Myocyte (in vitro differentiated cells): Measurements from ENCODE around the gene TANGO2. TPM values are rescaled to one million over a fixed set of nuclear protein-coding genes. Genes with fewer than 3 reads are reported as not detected.
A peak's percentile ranks its signal among the peaks of the same experiment; 100 is the strongest.

Source experiments
- DNase-seq: peaks from one replicate; pipeline ENCODE4 v3.0.0-alpha.2; 2012; ENCODE audit warnings: low read depth
- polyA plus RNA-seq: library from polyadenylated mRNA; unstranded; fragments of >200 nt; gene quantifications from one replicate; pipeline ENCODE4 v1.2.1, GENCODE V29; 2012; ENCODE audit warnings: missing spikeins
- total RNA-seq: library from RNA; depleted of rRNA; stranded (reverse); fragments of >200 nt; gene quantifications from 2 replicates; pipeline ENCODE4 v1.2.3, GENCODE V29; 2014

Gene TANGO2, protein sequence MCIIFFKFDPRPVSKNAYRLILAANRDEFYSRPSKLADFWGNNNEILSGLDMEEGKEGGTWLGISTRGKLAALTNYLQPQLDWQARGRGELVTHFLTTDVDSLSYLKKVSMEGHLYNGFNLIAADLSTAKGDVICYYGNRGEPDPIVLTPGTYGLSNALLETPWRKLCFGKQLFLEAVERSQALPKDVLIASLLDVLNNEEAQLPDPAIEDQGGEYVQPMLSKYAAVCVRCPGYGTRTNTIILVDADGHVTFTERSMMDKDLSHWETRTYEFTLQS
- total RNA-seq: 39.0 and 43.4 TPM in 2 replicates
- 51.4 TPM for polyA plus RNA-seq

DNA sequence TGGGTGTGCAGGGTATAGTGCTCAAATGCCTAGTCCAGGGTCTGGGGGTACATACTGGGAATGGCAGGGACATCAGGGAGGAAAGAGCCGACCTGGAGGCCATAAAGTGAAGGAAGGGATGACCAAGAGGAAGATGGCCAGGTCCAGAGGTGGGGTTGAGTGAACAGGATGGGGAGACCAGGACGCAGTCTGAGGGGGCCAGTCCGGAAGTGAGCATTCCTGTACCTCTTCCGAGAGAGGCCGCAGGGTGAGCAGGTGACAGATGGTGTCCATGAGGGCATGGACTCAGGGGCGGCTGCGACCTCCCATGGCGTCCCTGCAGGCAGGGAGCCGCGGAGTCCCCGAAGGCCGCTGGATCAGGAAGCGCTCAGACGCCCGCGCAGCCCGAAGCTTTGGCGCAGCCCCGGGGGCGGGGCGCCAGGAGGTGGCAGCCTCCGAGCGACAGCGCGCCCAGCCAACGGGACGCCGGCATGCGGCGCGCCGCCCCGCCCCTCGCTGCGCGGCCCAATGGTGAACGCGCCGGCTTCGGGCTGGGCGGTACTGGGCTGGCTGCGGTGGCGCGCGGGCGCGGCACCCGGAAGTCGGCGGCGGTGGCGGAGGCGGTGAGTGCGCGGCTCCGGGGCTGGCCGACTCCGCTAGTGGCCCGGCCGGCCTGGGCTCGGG is at the start of gene TANGO2:
Gene TANGO2 (plus strand): TSS at position 578 of the 663 bp plus-strand sequence. CDS start 15,689 bp downstream, outside the sequence.
- DNase-seq: peak; percentile 89

GRCh38 chr22:19971276-19972124 is 49.4 kb upstream of the TANGO2 start:
- DNase-seq: no peak

GRCh38 chr22:19972251-19972650 is 48.7 kb upstream of the TANGO2 start:
- DNase-seq: no peak

DNA sequence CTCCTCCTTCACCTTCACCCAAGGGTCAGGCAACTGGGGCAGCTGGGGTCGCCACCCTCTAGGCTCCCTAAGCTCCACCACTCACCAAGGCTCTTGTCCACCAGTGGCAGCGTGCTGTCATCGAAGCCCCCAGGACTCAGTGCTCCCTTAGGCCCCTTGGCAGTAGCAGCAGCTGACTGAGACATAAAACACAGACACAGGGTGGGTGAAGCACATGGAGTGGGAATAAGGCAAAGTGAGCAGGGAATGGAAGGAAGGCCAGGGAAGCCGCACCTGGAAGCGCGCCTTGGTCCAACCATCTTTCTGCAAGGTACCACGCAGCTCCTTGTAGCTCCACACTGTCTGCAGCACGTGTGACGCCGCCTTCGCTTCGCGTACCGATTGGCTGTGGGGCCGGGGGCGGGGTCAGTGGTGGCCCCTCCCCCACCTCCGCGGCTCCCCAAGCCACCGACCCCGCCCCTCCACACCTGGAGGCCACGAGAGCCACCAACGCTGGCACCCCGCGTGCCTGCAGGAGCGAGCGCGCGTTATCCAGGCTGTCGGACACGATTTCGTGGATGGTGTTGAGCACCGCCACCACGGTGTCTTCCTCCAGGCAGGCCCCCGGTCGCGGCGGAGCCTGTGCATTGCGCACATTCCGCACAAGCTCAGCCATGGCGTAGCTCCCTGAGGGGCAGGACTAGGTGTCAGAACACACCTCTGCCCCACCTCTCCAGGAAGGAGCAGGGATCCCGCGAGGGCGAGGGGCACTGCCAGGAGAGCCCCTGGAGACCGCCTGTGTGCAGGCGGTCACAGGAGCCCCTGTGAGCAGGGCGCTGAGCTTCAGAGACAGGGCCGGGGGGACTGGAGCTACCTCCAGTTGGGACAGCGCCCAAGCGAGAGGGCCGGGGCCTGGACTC is 48.0 kb upstream of the TANGO2 start:
- no peak for DNase-seq

GRCh38 chr22:19973551-19974267 is 47.2 kb upstream of the TANGO2 start:
- no peak for DNase-seq

- no peak for DNase-seq
Observed at GRCh38 chr22:19974268-19974861, 46.5 kb upstream of the TANGO2 start.

GRCh38 chr22:19974935-19975706 is 45.8 kb upstream of the TANGO2 start:
- no peak for DNase-seq

DNA sequence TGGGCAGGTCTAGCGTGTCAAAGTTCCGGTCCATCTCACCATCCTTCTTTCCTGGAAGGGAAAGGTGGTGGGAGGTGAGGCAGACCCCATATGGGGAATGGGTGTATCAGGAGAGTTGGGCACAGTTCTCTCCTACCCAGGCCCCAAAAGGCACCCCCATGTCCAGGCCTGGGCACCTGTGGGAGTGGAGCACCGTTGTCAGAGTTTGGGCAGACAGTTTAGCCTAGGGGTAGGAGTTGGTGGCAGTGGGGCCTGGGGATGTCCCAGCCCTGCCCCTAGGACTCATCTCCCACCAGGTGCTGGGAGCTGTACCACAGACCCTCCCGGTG is 45.2 kb upstream of the TANGO2 start:
- DNase-seq: no peak

- no peak for DNase-seq
Observed at GRCh38 chr22:19976671-19977070, 44.2 kb upstream of the TANGO2 start.

DNA sequence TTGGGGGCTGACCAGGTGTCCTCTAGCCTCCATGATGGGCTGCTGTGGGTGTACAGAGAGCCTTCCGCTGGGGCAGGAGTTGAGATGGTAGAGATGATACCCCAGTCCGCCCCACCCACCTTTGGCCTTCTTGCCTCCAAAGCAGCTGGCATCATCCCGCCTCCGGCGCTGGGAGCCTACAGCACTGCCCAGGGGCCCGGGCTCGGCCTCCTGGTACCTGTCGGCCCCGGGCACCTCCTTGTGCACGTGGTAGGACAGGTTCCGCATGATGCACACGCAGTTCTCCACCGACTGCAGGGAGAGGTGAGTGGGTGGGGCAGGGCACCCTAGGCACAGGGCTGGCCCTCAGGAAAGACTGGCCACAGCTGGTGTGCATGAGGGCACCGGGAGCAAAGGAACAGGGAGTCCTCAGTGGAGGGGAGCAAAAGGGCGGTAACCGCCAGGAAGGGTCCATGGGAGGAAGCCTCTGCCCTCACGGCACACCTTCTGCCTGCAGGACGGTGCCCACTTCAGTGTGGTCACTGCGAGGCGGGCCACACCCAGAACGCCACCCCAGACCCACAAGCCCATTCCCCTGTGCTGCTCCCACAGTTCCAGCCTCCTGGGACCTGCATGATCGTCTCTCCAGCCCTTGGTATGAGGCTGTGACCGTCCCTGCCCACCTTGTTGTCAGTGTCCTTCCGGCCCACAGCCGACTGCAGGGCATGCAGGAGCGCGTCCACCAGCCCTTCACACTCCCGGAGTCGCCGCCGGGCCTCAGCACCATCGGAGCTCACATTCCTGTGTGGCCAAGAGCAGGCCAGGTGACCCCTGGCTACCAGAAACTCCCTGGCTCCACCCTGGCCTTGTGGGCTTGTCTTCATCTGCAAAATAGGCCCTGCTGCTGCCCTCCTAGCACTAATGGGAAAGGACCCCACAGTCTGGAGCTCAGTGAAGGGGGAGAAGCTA is 43.3 kb upstream of the TANGO2 start:
- DNase-seq: no peak

- no peak for DNase-seq
Observed at GRCh38 chr22:19978748-19979147, 42.2 kb upstream of the TANGO2 start.

DNA sequence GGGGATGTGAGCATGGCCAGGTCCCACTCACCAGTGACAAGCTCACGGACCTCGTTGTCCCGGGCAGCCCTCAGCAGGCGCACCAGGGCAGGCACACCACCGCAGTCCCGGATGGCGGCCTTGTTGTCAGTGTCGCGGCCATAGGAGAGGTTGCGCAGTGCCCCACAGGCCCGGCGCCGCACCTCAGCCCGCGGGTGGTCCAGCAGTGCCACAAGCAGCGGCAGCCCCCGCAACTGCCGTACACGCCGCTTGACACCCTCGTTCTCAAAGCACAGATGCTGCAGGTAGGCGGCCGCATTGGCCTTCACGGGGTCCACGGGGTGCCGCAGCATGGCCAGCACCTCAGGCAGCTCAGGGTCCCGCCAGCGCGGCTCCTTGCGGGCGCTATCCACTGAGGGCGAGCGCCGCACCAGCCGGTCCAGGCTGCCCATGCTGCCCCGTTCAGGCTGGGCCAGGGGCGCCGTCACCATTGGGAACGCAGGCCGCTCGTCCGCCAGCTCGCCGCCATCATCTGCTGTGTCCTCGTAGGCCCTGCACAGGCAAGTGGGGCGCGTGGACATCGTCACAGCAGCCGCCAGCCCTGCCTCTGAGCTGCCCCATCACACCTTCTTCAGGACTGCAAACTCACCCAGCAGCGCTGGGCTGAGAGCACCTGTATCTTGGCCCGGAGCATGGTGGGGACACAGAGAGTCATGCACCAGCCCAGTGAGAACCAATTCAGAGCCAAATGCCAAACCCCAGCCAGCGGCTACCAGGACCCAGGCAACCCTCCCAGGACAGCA is 41.0 kb upstream of the TANGO2 start:
- no peak for DNase-seq

DNA sequence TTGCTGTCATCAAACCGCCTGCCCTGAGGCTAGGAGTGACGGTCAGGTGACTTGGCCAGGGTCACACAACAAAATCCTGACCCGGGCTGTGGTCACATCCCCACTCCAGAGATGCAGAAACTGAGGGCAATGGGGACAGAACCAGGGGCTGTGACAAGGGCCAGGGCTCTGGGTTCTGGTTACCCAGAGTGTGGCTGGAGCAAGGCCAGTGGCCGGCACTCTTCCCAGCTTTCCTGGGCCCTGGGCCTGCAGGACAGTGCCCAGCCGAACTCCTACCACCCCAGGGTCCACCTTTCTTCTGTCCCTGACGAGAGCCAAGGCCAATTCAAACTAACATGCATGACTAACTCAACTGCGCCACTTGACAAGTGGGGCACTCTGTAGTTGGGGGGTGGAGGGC is 40.1 kb upstream of the TANGO2 start:
- no peak for DNase-seq

GRCh38 chr22:19981171-19981960 is 39.5 kb upstream of the TANGO2 start:
- DNase-seq: no peak

- DNase-seq: no peak
Observed at GRCh38 chr22:19981961-19982920, 38.7 kb upstream of the TANGO2 start.
